ENCODE data around the gene CEMIP.

The CEMIP gene

DNA sequence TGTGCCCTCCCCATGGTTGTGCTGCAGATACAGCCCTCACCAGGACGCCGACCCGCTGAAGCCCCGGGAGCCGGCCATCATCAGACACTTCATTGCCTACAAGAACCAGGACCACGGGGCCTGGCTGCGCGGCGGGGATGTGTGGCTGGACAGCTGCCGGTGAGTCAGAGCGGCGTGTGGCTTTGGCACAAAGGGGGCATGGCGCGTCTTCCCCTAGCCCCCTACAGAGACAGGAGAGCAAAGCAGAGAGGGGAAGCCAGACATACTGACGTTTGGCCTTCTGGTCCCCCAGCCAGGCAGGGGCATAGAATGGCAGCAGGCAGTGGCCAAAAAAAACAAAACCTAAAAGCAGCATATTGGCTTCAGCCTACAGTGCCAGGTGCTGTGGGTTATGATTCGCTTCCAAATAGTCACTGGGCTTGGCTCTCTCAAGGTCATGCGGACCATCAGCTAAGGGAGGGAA, 146.5 kb downstream of the CEMIP start:
- Histone ChIP-seq H3K4me1 (ENCODE audit: control insufficient read depth, insufficient read depth, low read length, unreplicated experiment) (peaks cover 12% of the 10 kb centered on the region), H3K27me3 (ENCODE audit: insufficient read depth, low read length) (no peaks in the 10 kb centered on the region), H3K27ac (ENCODE audit: low read depth, low read length) (no peak overlapping the region), H3K36me3 (ENCODE audit: insufficient read depth, low read length) (no peaks in the 10 kb centered on the region), H2AFZ (ENCODE audit: low read length, unreplicated experiment) (no peak overlapping the region), H3K4me3 (ENCODE audit: low read depth, low read length) (no peak overlapping the region), H3K79me2 (ENCODE audit: control insufficient read depth, insufficient read depth, low read length, unreplicated experiment) (no peaks in the 10 kb centered on the region)

GRCh38 chr15:80926126-80926525, 147.0 kb downstream of the CEMIP start:
- Histone ChIP-seq H3K4me3 (ENCODE audit: low read depth, low read length) (no peak overlapping the region), H3K36me3 (ENCODE audit: insufficient read depth, low read length) (no peaks in the 10 kb centered on the region), H3K27ac (ENCODE audit: low read depth, low read length) (no peak overlapping the region), H2AFZ (ENCODE audit: low read length, unreplicated experiment) (no peak overlapping the region), H3K27me3 (ENCODE audit: insufficient read depth, low read length) (no peaks in the 10 kb centered on the region), H3K4me1 (ENCODE audit: control insufficient read depth, insufficient read depth, low read length, unreplicated experiment) (peaks cover 12% of the 10 kb centered on the region), H3K79me2 (ENCODE audit: control insufficient read depth, insufficient read depth, low read length, unreplicated experiment) (no peaks in the 10 kb centered on the region)

GRCh38 chr15:80929225-80929624, 150.1 kb downstream of the CEMIP start:
- no peaks in the 10 kb centered on the region for H3K79me2 ChIP-seq (ENCODE audit: control insufficient read depth, insufficient read depth, low read length, unreplicated experiment)
- no peak overlapping the region for H3K4me3 ChIP-seq (ENCODE audit: low read depth, low read length)
- no peak overlapping the region for H2AFZ ChIP-seq (ENCODE audit: low read length, unreplicated experiment)
- no peaks in the 10 kb centered on the region for H3K27me3 ChIP-seq (ENCODE audit: insufficient read depth, low read length)
- no peaks in the 10 kb centered on the region for H3K36me3 ChIP-seq (ENCODE audit: insufficient read depth, low read length)
- H3K27ac ChIP-seq (ENCODE audit: low read depth, low read length) = peak overlapping the region; percentile 33; the same call in 1 of the 2 replicates
- H3K4me1 ChIP-seq (ENCODE audit: control insufficient read depth, insufficient read depth, low read length, unreplicated experiment) = peaks cover 32% of the 10 kb centered on the region

GRCh38 chr15:80929689-80930088, 150.5 kb downstream of the CEMIP start:
- no peaks in the 10 kb centered on the region for H3K27me3 ChIP-seq (ENCODE audit: insufficient read depth, low read length)
- H2AFZ ChIP-seq (ENCODE audit: low read length, unreplicated experiment) = no peak overlapping the region
- peak overlapping the region; percentile 27; the same call in 1 of the 2 replicates for H3K27ac ChIP-seq (ENCODE audit: low read depth, low read length)
- H3K79me2 ChIP-seq (ENCODE audit: control insufficient read depth, insufficient read depth, low read length, unreplicated experiment) = no peaks in the 10 kb centered on the region
- no peaks in the 10 kb centered on the region for H3K36me3 ChIP-seq (ENCODE audit: insufficient read depth, low read length)
- H3K4me3 ChIP-seq (ENCODE audit: low read depth, low read length) = no peak overlapping the region
- H3K4me1 ChIP-seq (ENCODE audit: control insufficient read depth, insufficient read depth, low read length, unreplicated experiment) = peaks cover 35% of the 10 kb centered on the region

GRCh38 chr15:80931191-80931590, 152.0 kb downstream of the CEMIP start:
- H3K27me3 ChIP-seq (ENCODE audit: insufficient read depth, low read length) = no peaks in the 10 kb centered on the region
- H3K36me3 ChIP-seq (ENCODE audit: insufficient read depth, low read length) = no peaks in the 10 kb centered on the region
- H3K27ac ChIP-seq (ENCODE audit: low read depth, low read length) = no peak overlapping the region
- H3K79me2 ChIP-seq (ENCODE audit: control insufficient read depth, insufficient read depth, low read length, unreplicated experiment) = no peaks in the 10 kb centered on the region
- no peak overlapping the region for H2AFZ ChIP-seq (ENCODE audit: low read length, unreplicated experiment)
- H3K4me1 ChIP-seq (ENCODE audit: control insufficient read depth, insufficient read depth, low read length, unreplicated experiment) = peaks cover 44% of the 10 kb centered on the region
- H3K4me3 ChIP-seq (ENCODE audit: low read depth, low read length) = no peak overlapping the region

DNA sequence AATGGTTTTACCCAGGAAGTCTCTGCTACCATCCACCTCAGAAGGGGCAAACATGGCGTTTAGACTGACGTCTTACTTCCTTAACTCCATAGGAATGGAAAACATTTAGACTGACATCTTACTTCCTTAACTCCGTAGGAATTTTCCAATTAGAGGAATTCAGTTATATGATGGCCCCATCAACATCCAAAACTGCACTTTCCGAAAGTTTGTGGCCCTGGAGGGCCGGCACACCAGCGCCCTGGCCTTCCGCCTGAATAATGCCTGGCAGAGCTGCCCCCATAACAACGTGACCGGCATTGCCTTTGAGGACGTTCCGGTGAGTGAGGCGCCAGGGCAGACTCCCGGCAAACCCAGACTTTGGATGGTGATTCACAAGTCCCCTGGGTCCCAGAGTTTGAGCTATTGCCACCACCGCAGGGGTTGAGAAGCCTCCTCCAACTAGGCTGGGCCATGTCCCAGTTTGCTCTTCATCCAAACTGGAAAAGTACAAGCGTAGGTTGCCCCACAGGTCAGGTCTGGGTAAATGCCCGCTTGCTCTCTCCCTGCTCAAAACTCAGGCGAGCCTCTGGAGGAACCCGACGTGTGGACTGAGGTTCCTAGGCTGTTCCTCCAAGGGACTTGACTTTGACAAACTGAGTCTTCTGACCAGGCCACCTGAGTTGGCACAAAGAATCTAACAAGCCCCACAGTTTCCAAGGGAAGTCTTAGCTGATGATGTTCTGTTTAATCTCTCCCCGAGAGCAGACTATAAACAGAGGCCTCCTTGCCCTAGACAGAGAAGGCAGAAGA, 152.7 kb downstream of the CEMIP start:
- Histone ChIP-seq H3K4me3 (ENCODE audit: low read depth, low read length) (no peak overlapping the region), H3K27me3 (ENCODE audit: insufficient read depth, low read length) (no peaks in the 10 kb centered on the region), H3K27ac (ENCODE audit: low read depth, low read length) (peak overlapping the region; percentile 57), H3K36me3 (ENCODE audit: insufficient read depth, low read length) (0 out of 2 replicates have a peak, but pooled peaks cover 4% of the 10 kb centered on the region), H2AFZ (ENCODE audit: low read length, unreplicated experiment) (no peak overlapping the region), H3K4me1 (ENCODE audit: control insufficient read depth, insufficient read depth, low read length, unreplicated experiment) (peaks cover 44% of the 10 kb centered on the region), H3K79me2 (ENCODE audit: control insufficient read depth, insufficient read depth, low read length, unreplicated experiment) (no peaks in the 10 kb centered on the region)

GRCh38 chr15:80932513-80932815, 153.3 kb downstream of the CEMIP start:
- Histone ChIP-seq H3K4me1 (ENCODE audit: control insufficient read depth, insufficient read depth, low read length, unreplicated experiment) (peaks cover 44% of the 10 kb centered on the region), H2AFZ (ENCODE audit: low read length, unreplicated experiment) (no peak overlapping the region), H3K4me3 (ENCODE audit: low read depth, low read length) (no peak overlapping the region), H3K27me3 (ENCODE audit: insufficient read depth, low read length) (no peaks in the 10 kb centered on the region), H3K27ac (ENCODE audit: low read depth, low read length) (peak overlapping the region; percentile 57), H3K79me2 (ENCODE audit: control insufficient read depth, insufficient read depth, low read length, unreplicated experiment) (no peaks in the 10 kb centered on the region), H3K36me3 (ENCODE audit: insufficient read depth, low read length) (0 out of 2 replicates have a peak, but pooled peaks cover 4% of the 10 kb centered on the region)

DNA sequence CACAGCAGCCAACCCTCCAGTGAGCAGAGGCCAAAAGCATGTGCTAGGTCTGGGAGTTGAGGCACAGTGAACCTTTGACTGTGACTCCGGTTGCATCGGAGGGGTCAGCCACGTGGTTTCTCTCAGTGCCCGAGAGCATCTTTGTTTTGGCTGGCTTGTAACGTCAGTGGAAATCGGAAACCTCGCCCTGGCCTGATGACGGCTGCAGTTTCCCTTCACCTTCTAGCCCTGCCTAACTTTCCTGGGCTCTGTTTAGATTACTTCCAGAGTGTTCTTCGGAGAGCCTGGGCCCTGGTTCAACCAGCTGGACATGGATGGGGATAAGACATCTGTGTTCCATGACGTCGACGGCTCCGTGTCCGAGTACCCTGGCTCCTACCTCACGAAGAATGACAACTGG, 153.8 kb downstream of the CEMIP start:
- no peak overlapping the region for H3K4me3 ChIP-seq (ENCODE audit: low read depth, low read length)
- no peaks in the 10 kb centered on the region for H3K27me3 ChIP-seq (ENCODE audit: insufficient read depth, low read length)
- no peak overlapping the region for H2AFZ ChIP-seq (ENCODE audit: low read length, unreplicated experiment)
- H3K27ac ChIP-seq (ENCODE audit: low read depth, low read length) = peak overlapping the region; percentile 57; the same call in 1 of the 2 replicates
- H3K4me1 ChIP-seq (ENCODE audit: control insufficient read depth, insufficient read depth, low read length, unreplicated experiment) = peaks cover 44% of the 10 kb centered on the region
- H3K36me3 ChIP-seq (ENCODE audit: insufficient read depth, low read length) = 0 out of 2 replicates have a peak, but pooled peaks cover 4% of the 10 kb centered on the region
- no peaks in the 10 kb centered on the region for H3K79me2 ChIP-seq (ENCODE audit: control insufficient read depth, insufficient read depth, low read length, unreplicated experiment)

DNA sequence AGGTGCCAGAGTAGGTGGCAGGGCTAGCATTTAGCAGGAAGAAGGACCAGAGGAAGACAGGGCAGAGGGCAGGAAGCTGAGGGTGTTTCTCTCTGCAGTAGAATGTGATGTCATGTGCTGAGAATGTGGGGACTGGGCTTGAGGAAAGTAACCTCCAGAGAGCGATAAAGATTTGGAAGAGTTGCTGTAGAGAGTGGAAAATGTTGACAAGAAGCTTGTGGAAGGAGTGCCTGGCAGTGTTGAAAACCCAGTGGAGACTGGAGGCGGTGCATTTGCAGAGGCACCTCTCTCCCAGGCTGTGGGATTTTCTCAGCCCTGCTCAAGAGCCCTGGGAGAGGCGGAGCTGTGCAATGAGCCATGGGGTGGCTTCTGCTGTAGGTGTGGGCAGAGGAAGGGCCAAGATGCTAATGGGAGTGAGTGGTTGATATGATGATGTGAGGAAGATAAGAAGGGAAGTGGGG, 155.6 kb downstream of the CEMIP start:
- no peaks in the 10 kb centered on the region for H3K27me3 ChIP-seq (ENCODE audit: insufficient read depth, low read length)
- H2AFZ ChIP-seq (ENCODE audit: low read length, unreplicated experiment) = no peak overlapping the region
- H3K36me3 ChIP-seq (ENCODE audit: insufficient read depth, low read length) = 0 out of 2 replicates have a peak, but pooled peaks cover 4% of the 10 kb centered on the region
- H3K4me1 ChIP-seq (ENCODE audit: control insufficient read depth, insufficient read depth, low read length, unreplicated experiment) = peaks cover 34% of the 10 kb centered on the region
- peak overlapping the region; percentile 34; the same call in 1 of the 2 replicates for H3K27ac ChIP-seq (ENCODE audit: low read depth, low read length)
- no peak overlapping the region for H3K4me3 ChIP-seq (ENCODE audit: low read depth, low read length)
- no peaks in the 10 kb centered on the region for H3K79me2 ChIP-seq (ENCODE audit: control insufficient read depth, insufficient read depth, low read length, unreplicated experiment)

- Histone ChIP-seq H2AFZ (ENCODE audit: low read length, unreplicated experiment) (no peak overlapping the region), H3K4me3 (ENCODE audit: low read depth, low read length) (no peak overlapping the region), H3K27me3 (ENCODE audit: insufficient read depth, low read length) (no peaks in the 10 kb centered on the region), H3K4me1 (ENCODE audit: control insufficient read depth, insufficient read depth, low read length, unreplicated experiment) (peaks cover 31% of the 10 kb centered on the region), H3K27ac (ENCODE audit: low read depth, low read length) (no peak overlapping the region), H3K36me3 (ENCODE audit: insufficient read depth, low read length) (peaks cover 5% of the 10 kb centered on the region; the same call in 1 of the 2 replicates), H3K79me2 (ENCODE audit: control insufficient read depth, insufficient read depth, low read length, unreplicated experiment) (no peaks in the 10 kb centered on the region)
These were observed 157.3 kb downstream of the CEMIP start for GRCh38 chr15:80936288-80937078.
